H1 (cell line): ENCODE results near the gene UBE4B.

Source experiments
- CEBPB ChIP-seq: IDR thresholded peaks from 2 replicates; pipeline ENCODE4 v1.6.1; 2012; ENCODE audit warnings: low read depth, low read length
- CREB1 ChIP-seq: IDR thresholded peaks from 2 replicates; pipeline ENCODE4 v1.6.1; 2012; ENCODE audit warnings: inconsistent platforms
- EZH2 ChIP-seq: fragments of 200-600 bp; sonication (generic); IDR thresholded peaks from 2 replicates; pipeline ENCODE4 v1.7.1; 2012; ENCODE audit warnings: low read depth, mild to moderate bottlenecking, moderate library complexity, low read length, inconsistent platforms; ENCODE audit not compliant: severe bottlenecking
- GTF2F1 ChIP-seq: IDR thresholded peaks from 2 replicates; pipeline ENCODE4 v1.6.1; 2012; ENCODE audit warnings: low read depth, low read length, improper control_type of control experiment, borderline replicate concordance
- KDM4A ChIP-seq: IDR thresholded peaks from one replicate; pipeline ENCODE4 v1.7.1; 2012; ENCODE audit warnings: low read depth, mild to moderate bottlenecking, moderate library complexity, low read length, inconsistent platforms; ENCODE audit not compliant: severe bottlenecking
- POLR2A ChIP-seq, 2 experiments: IDR thresholded peaks; 1 replicate in 1 of 2; 2 replicates in 1 of 2; pipeline ENCODE4 v1.6.1; 2011; ENCODE audit warnings: low read depth in 2 of 2, low read length in 2 of 2, mild to moderate bottlenecking in 2 of 2; ENCODE audit errors: control extremely low read depth in 1 of 2
- SUZ12 ChIP-seq: fragments of 200-600 bp; sonication (generic); IDR thresholded peaks from 2 replicates; pipeline ENCODE4 v1.6.1; 2012; ENCODE audit warnings: mild to moderate bottlenecking, inconsistent platforms, low read length, moderate library complexity, mixed read lengths
- TEAD4 ChIP-seq: IDR thresholded peaks from 2 replicates; pipeline ENCODE4 v1.6.1; 2012; ENCODE audit warnings: low read depth, low read length, inconsistent platforms, mixed read lengths
- ZNF274 ChIP-seq: IDR thresholded peaks from 2 replicates; pipeline ENCODE4 v1.7.0; 2012; ENCODE audit warnings: low read length, borderline replicate concordance; ENCODE audit errors: extremely low read depth
- TF ChIP-seq, protein P1 (sequence below): IDR thresholded peaks from 2 replicates; pipeline ENCODE4 v1.6.1; 2012; ENCODE audit warnings: inconsistent platforms
- TF ChIP-seq, protein P2 (sequence below), 3 experiments: IDR thresholded peaks; 1 replicate in 2 of 3; 2 replicates in 1 of 3; pipeline versions ENCODE4 v1.5.1 to v1.6.1; 2011; ENCODE audit warnings: low read length in 3 of 3, mild to moderate bottlenecking in 3 of 3, inconsistent platforms in 2 of 3, low read depth in 1 of 3, moderate library complexity in 1 of 3; ENCODE audit not compliant: insufficient read depth in 1 of 3; ENCODE audit errors: control extremely low read depth in 1 of 3
- TF ChIP-seq, protein P3 (sequence below): IDR thresholded peaks from 2 replicates; pipeline ENCODE4 v1.6.1; 2011; ENCODE audit warnings: low read depth, mild to moderate bottlenecking, low read length; ENCODE audit not compliant: insufficient read depth

DNA sequence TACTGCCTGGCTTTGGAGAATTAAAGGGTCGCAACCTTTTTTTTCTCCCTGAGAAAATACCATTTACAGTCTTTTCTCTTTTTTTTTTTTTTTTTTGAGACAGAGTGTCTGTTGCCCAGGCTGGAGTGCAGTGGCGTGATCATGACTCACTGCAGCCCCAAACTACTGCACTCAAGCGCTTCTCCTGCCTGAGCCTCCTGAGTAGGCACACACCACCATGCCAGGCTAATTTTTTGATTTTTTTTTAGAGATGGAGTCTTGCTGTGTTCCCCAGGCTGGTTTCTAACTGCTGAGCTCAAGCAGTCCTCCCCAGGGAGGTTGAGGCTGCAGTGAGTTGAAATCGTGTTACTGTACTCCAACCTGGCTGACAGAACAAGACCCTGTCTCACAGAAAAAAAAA, 24.6 kb downstream of the UBE4B start:
- TF ChIP-seq, protein P1, sequence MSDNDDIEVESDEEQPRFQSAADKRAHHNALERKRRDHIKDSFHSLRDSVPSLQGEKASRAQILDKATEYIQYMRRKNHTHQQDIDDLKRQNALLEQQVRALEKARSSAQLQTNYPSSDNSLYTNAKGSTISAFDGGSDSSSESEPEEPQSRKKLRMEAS: no peak
- TF ChIP-seq CEBPB (no peak), TEAD4 (no peak), POLR2A (IDR thresholded peaks at IDR 0.05; ENCODE audit: control extremely low read depth in 1 of 2, low read depth in 2 of 2, low read length in 2 of 2) (no peak), CREB1 (no peak), GTF2F1 (no peak), ZNF274 (no peak), KDM4A (no peak), SUZ12 (no peak), EZH2 (no peak)
- TF ChIP-seq, protein P2, sequence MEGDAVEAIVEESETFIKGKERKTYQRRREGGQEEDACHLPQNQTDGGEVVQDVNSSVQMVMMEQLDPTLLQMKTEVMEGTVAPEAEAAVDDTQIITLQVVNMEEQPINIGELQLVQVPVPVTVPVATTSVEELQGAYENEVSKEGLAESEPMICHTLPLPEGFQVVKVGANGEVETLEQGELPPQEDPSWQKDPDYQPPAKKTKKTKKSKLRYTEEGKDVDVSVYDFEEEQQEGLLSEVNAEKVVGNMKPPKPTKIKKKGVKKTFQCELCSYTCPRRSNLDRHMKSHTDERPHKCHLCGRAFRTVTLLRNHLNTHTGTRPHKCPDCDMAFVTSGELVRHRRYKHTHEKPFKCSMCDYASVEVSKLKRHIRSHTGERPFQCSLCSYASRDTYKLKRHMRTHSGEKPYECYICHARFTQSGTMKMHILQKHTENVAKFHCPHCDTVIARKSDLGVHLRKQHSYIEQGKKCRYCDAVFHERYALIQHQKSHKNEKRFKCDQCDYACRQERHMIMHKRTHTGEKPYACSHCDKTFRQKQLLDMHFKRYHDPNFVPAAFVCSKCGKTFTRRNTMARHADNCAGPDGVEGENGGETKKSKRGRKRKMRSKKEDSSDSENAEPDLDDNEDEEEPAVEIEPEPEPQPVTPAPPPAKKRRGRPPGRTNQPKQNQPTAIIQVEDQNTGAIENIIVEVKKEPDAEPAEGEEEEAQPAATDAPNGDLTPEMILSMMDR (IDR thresholded peaks at IDR 0.05; ENCODE audit: control extremely low read depth in 1 of 3, insufficient read depth in 1 of 3, low read depth in 1 of 3, low read length in 3 of 3): no peak
- TF ChIP-seq, protein P3, sequence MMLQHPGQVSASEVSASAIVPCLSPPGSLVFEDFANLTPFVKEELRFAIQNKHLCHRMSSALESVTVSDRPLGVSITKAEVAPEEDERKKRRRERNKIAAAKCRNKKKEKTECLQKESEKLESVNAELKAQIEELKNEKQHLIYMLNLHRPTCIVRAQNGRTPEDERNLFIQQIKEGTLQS: no peak
